Endothelial cell (in vitro differentiated cells): ENCODE results near the gene IFT172. TPM values are rescaled to one million over a fixed set of nuclear protein-coding genes. Genes with fewer than 3 reads are reported as not detected.
"Not testable (repeated sequence)": the region's sequence is repeated elsewhere in the genome, so short reads cannot be mapped to it uniquely, and the experiment has no call there.

Source experiments
- DNase-seq: peaks from one replicate; pipeline ENCODE4 v3.0.0; 2021; ENCODE audit warnings: low spot score
- H3K27ac Mint-ChIP-seq: one replicate; pipeline ENCODE4 v1.8.0; 2021; ENCODE audit warnings: mixed read lengths, inconsistent platforms; ENCODE audit not compliant: unreplicated experiment
- H3K27me3 Mint-ChIP-seq: one replicate; pipeline ENCODE4 v1.8.0; 2021; ENCODE audit warnings: mild to moderate bottlenecking, moderate library complexity, mixed read lengths, inconsistent platforms; ENCODE audit not compliant: unreplicated experiment
- H3K36me3 Mint-ChIP-seq: one replicate; pipeline ENCODE4 v1.8.0; 2021; ENCODE audit warnings: mild to moderate bottlenecking, low read depth, mixed read lengths, inconsistent platforms; ENCODE audit not compliant: unreplicated experiment
- H3K4me1 Mint-ChIP-seq: one replicate; pipeline ENCODE4 v1.8.0; 2021; ENCODE audit warnings: mild to moderate bottlenecking, mixed read lengths, inconsistent platforms; ENCODE audit not compliant: unreplicated experiment
- H3K4me3 Mint-ChIP-seq: one replicate; pipeline ENCODE4 v1.8.0; 2021; ENCODE audit warnings: mild to moderate bottlenecking, mixed read lengths, inconsistent platforms; ENCODE audit not compliant: unreplicated experiment
- H3K9me3 Mint-ChIP-seq: one replicate; pipeline ENCODE4 v1.8.0; 2021; ENCODE audit warnings: mixed read lengths, inconsistent platforms; ENCODE audit not compliant: unreplicated experiment
- total RNA-seq: library from RNA; stranded (reverse); fragmentation: NEBNext Ultra II Directional; extraction: Animal tissue kit (Norgen Biotek cat#: 25700); gene quantifications from one replicate; pipeline ENCODE4 v1.2.1, GENCODE V29; 2021; ENCODE audit not compliant: unreplicated experiment
- TF ChIP-seq, protein P1 (sequence below): fragments of 200-600 bp; sonication (generic); IDR thresholded peaks from one replicate; pipeline ENCODE4 v1.5.0; 2021; ENCODE audit warnings: antibody characterized with exemption; ENCODE audit not compliant: unreplicated experiment

Gene IFT172
- total RNA-seq, 1 donor from 2014 or later, result 32.2 TPM

DNA sequence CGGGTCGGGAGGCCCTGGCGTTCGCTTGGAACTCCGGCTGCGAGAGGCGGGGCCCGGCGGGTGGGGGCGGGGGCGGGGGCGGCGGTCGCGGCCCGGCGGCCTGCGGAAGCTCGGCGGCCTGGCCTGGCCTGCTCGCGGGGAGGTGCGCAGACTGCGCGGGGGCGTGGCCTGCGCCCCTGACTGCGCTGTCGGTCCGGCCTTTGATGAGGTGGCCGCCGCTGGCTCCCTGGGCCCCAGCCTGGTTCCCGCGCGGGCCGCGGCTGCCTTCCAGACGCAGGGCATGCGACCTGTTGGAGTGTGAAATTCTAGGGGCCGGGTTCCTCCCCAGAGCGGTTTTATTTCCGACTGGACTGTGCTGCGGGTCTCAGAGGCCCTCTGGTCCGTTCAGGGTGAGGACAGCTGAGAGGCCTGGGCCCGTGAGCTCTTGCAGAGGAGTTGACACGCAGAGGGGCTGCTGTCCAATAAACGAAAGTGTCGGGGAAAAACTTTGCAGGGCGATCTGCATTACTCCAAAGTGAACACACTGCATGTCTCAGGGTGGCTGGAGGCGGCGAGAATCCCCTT is 60.5 kb downstream of the IFT172 start:
- Mint-ChIP-seq H3K27me3 (peaks cover 1% of the 10 kb centered on the region), H3K27ac (peak overlapping the region; percentile 85), H3K4me3 (peak overlapping the region; percentile 99), H3K36me3 (peaks cover 11% of the 10 kb centered on the region), H3K4me1 (peaks cover 18% of the 10 kb centered on the region), H3K9me3 (no peaks in the 10 kb centered on the region)
- TF ChIP-seq, protein P1, sequence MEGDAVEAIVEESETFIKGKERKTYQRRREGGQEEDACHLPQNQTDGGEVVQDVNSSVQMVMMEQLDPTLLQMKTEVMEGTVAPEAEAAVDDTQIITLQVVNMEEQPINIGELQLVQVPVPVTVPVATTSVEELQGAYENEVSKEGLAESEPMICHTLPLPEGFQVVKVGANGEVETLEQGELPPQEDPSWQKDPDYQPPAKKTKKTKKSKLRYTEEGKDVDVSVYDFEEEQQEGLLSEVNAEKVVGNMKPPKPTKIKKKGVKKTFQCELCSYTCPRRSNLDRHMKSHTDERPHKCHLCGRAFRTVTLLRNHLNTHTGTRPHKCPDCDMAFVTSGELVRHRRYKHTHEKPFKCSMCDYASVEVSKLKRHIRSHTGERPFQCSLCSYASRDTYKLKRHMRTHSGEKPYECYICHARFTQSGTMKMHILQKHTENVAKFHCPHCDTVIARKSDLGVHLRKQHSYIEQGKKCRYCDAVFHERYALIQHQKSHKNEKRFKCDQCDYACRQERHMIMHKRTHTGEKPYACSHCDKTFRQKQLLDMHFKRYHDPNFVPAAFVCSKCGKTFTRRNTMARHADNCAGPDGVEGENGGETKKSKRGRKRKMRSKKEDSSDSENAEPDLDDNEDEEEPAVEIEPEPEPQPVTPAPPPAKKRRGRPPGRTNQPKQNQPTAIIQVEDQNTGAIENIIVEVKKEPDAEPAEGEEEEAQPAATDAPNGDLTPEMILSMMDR, result no peak
- peak; percentile 84 for DNase-seq

DNA sequence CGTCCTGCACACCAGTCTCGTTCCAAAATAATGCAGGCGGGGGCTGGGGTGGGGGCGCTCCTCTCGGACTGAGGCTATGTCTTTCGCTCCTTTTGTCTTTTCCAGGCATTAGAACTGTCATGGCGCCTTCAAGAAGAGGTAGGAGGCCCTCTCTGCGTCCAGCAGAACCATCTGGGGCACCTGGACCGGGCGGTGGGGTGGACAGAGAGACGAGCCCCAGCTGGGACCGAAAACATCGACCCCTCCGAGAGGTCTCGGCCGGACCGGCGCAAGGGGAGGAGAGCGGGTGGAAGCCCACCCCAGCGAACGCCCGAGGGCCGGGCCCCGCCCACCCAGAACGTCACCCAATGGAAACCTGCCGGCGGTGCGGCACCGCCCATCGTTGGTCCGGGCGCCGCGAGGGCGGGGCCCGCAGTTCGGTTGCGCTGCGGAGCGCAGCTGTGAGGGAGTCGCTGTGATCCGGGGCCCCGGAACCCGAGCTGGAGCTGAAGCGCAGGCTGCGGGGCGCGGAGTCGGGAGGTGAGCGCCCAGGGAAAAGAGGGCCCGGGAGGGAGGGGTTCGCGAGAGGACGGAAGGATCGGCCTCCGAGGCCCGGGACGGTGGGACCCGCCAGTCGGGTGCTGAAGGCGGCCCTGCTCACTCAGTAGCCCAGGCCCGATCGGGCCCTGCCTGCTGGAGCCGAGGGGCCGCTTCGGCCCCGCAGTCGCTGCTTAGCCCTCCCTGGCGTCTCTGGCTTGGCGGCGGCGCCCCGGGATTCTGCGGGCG is 61.1 kb downstream of the IFT172 start, which contains the start of gene NRBP1:
TSS of gene NRBP1 (plus strand) at position 419 of the 765 bp plus-strand sequence. CDS start 4,643 bp downstream, outside the sequence.
- no peaks in the 10 kb centered on the region for H3K9me3 Mint-ChIP-seq
- peak within 1 kb of the TSS; percentile 99 for H3K4me3 Mint-ChIP-seq
- H3K27ac Mint-ChIP-seq, result peak within 1 kb of the TSS; percentile 85
- H3K27me3 Mint-ChIP-seq, result peaks cover 1% of the 10 kb centered on the region
- peaks cover 18% of the 10 kb centered on the region for H3K4me1 Mint-ChIP-seq
- peaks cover 4% of the 10 kb centered on the region for H3K36me3 Mint-ChIP-seq
- TF ChIP-seq, protein P1, result no peak
- DNase-seq, result peak; percentile 91

DNA sequence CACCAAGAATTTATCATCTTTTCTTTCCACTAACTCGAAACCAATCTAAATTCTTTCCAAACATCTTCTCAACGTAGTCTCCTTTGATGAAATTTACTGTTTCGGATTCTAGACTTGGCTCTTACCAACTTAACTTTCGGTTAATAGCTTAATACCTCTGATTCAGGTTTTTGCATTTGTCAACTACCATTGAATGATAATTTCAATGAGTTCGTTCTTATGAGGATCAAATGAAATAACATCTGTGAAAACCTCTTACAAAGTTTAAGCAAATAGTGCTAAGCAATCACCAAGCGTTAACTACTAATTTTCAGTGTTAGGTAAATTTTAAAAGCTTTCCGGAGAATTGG is 61.7 kb downstream of the IFT172 start:
- peak overlapping the region; percentile 94 for H3K4me3 Mint-ChIP-seq
- no peak for DNase-seq
- H3K36me3 Mint-ChIP-seq, result no peaks in the 10 kb centered on the region
- no peaks in the 10 kb centered on the region for H3K9me3 Mint-ChIP-seq
- H3K27ac Mint-ChIP-seq, result peak overlapping the region; percentile 84
- H3K4me1 Mint-ChIP-seq, result peaks cover 18% of the 10 kb centered on the region
- peaks cover 1% of the 10 kb centered on the region for H3K27me3 Mint-ChIP-seq
- TF ChIP-seq, protein P1, result no peak

DNA sequence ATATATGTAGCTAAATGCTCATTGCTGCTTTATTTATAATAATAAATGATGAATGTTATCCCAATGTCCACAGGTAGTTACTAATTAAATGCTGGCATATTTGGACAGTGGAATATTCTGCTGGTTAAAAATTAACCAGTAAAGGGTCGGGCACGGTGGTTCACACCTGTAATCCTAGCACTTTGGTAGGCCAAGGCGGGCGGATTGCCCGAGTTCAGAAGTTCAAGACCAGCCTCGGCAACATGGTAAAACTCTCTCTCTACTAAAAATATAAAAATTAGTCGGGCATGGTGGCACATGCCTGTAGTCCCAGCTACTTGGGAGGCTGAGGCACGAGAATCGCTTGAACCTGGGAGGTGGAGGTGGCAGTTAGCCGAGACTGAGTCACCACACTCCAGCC is 64.5 kb downstream of the IFT172 start:
- DNase-seq, H3K27ac Mint-ChIP-seq, H3K4me3 Mint-ChIP-seq, H3K27me3 Mint-ChIP-seq, H3K9me3 Mint-ChIP-seq, H3K36me3 Mint-ChIP-seq: not testable (repeated sequence)
- H3K4me1 Mint-ChIP-seq, result peaks cover 16% of the 10 kb centered on the region

DNA sequence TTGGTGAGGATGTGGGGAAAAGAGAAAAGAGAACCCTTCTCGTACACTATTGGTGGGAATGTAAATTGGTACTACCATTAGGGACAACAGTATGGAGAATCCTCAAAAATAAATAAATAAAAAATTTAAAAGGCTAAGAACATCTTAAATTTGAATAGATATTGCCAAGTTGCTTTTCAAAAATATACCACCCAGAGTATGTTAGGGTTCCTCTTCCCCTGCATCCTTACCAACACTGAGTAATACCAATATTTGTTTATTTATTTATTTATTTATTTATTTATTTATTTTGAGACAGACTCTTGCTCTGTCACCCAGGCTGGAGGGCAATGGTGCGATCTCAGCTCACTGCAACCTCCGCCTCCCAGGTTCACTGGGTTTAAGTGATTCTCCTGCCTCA is 66.6 kb downstream of the IFT172 start:
- TF ChIP-seq, protein P1, result no peak
- Mint-ChIP-seq H3K4me3 (no peak overlapping the region), H3K27ac (no peak overlapping the region), H3K36me3 (no peaks in the 10 kb centered on the region), H3K4me1 (peaks cover 7% of the 10 kb centered on the region), H3K9me3 (no peaks in the 10 kb centered on the region), H3K27me3 (no peaks in the 10 kb centered on the region)
- no peak for DNase-seq
